Measurements from ENCODE around the gene TFAP2C.

Gene TFAP2C

GRCh38 chr20:56628873-56629463 lies at the start of gene TFAP2C:
Gene TFAP2C, plus strand, starts transcription at chr20:56629306. Its CDS starts 239 bp downstream, at chr20:56629545.
- peak within 1 kb of the TSS; percentile 80 for H3K27ac ChIP-seq
- peak; percentile 44 for DNase-seq (ENCODE audit: low read depth, low spot score)

GRCh38 chr20:56580226-56580625 lies 48.9 kb upstream of the TFAP2C start:
- DNase-seq (ENCODE audit: low read depth, low spot score), result no peak
- no peak overlapping the region for H3K27ac ChIP-seq

GRCh38 chr20:56581701-56582100 lies 47.4 kb upstream of the TFAP2C start:
- no peak overlapping the region for H3K27ac ChIP-seq

GRCh38 chr20:56582542-56582941 lies 46.6 kb upstream of the TFAP2C start:
- no peak overlapping the region for H3K27ac ChIP-seq
- DNase-seq (ENCODE audit: low read depth, low spot score), result no peak

More at GRCh38 chr20:56581701-56582100, 47.4 kb upstream of the TFAP2C start:
- no peak for DNase-seq (ENCODE audit: low read depth, low spot score)

- no peak overlapping the region for H3K27ac ChIP-seq
- no peak for DNase-seq (ENCODE audit: low read depth, low spot score)
Observed at GRCh38 chr20:56584916-56585315, 44.2 kb upstream of the TFAP2C start.

GRCh38 chr20:56587307-56588041 lies 41.6 kb upstream of the TFAP2C start:
- no peak for DNase-seq (ENCODE audit: low read depth, low spot score)

GRCh38 chr20:56588996-56589395 lies 40.1 kb upstream of the TFAP2C start:
- DNase-seq (ENCODE audit: low read depth, low spot score), result no peak
- no peak overlapping the region for H3K27ac ChIP-seq

More at GRCh38 chr20:56587307-56588041, 41.6 kb upstream of the TFAP2C start:
- no peak overlapping the region for H3K27ac ChIP-seq

DNA sequence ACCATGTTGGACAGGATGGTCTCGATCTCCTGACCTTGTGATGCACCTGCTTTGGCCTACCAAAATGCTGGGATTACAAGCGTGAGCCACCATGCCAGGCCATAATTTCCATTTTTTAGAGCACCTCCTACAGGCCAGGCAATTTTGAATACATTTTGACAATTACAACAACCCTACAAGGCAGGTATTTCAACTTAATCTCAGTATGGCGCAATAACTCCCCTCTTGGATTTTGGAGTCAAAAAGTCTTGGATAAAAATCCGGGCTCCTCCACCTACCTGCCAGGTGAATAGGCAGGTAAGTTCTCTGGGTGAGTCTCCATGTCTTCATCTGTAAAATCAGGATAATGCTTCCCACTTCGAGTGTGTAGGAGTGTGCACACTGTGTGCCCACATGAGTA lies 39.5 kb upstream of the TFAP2C start:
- DNase-seq (ENCODE audit: low read depth, low spot score), result no peak
- H3K27ac ChIP-seq, result no peak overlapping the region

- DNase-seq (ENCODE audit: low read depth, low spot score), result no peak
- no peak overlapping the region for H3K27ac ChIP-seq
Observed at GRCh38 chr20:56590888-56591287, 38.2 kb upstream of the TFAP2C start.

DNA sequence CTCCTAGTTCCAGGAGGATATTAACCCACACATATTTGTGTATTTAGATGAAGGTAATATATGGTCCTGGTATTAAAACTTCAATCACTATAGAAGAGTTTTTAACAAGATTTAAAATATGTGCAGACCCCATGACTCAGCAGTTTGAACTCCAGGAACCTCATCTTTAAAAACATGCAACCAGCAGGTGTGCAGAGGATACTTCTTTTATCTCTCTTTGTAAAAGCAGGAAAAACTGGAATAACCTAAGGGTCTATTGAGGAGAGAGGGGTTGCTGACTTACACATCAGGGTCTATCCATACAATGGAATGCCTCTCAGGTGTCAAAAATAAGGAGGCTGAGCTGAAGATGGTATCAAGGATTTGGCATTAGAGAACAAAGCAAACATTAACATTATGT lies 36.9 kb upstream of the TFAP2C start:
- no peak overlapping the region for H3K27ac ChIP-seq
- no peak for DNase-seq (ENCODE audit: low read depth, low spot score)

GRCh38 chr20:56592817-56593216 lies 36.3 kb upstream of the TFAP2C start:
- no peak overlapping the region for H3K27ac ChIP-seq
- DNase-seq (ENCODE audit: low read depth, low spot score), result no peak

DNA sequence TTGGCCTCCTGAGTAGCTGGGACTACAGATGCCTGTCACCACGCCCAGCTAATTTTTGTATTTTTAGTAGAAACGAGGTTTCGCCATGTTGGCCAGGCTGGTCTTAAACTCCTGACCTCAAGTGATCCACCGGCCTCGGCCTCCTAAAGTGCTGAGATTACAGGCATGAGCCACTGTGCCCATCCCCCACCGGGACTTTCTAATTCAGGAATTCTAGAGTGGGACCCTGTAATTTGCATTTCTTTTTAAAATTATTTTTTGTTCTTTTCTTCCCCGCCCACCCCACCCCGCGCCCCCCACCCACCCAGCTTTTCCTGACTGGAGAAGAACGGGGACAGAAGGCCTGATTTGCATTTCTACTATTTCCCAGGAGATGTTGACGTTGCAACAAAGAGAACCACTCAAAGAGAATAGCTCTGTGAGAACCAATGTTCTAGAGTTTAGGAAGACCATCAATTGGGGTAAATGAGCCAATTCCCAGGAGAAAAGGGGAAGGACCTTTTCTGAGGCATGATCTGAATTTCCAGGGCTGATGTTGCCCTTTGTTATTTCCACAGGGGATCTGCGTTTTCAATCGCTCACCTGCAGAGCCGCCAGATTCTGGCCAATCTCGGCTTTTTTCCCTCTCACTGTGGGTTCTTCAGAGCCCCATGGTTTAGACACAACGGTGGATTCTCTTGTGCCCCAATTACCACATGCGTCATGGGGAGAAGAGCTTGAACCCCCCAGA lies 33.2 kb upstream of the TFAP2C start:
- H3K27ac ChIP-seq, result no peak overlapping the region
- DNase-seq (ENCODE audit: low read depth, low spot score), result no peak

DNA sequence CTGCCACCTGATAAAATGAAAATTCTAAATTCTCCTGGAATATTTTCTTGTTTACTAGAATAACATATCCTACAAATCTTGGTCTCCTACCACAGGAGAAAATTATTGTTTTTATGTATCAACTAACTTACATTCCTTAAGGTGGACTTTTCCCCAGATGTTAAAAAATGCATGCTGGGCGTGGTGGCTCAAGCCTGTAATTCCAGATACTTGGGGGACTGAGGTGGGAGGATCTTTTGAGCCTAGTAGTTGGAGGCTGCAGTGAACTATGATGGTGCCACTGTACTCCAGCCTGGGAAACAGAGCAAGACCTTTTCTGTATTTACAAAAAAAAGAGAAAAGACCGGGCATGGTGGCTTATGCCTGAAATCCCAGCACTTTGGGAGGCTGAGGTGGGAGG lies 27.9 kb upstream of the TFAP2C start:
- H3K27ac ChIP-seq, result no peak overlapping the region
- no peak for DNase-seq (ENCODE audit: low read depth, low spot score)

DNA sequence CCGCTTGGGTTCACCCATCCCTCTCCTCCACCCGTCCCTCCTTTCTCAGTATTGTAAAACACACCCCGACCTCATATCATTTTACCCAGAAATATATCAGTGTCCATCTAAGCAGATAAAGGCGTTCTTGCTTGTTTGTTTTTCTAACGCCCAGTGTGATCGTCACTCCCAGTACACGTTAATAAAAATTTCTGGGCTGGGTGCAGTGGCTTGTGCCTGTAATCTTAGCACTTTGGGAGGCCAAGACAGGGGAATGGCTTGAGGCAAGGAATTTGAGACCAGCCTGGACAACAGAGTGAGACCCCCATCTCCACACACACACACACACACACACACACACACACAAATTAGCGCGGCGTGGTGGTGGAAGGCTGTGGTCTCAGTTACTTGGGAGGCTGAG lies 24.4 kb upstream of the TFAP2C start:
- no peak for DNase-seq (ENCODE audit: low read depth, low spot score)
- H3K27ac ChIP-seq, result no peak overlapping the region

- DNase-seq (ENCODE audit: low read depth, low spot score), result no peak
- no peak overlapping the region for H3K27ac ChIP-seq
Observed at GRCh38 chr20:56605261-56605996, 23.7 kb upstream of the TFAP2C start.

GRCh38 chr20:56606174-56606945 lies 22.7 kb upstream of the TFAP2C start:
- no peak for DNase-seq (ENCODE audit: low read depth, low spot score)

DNA sequence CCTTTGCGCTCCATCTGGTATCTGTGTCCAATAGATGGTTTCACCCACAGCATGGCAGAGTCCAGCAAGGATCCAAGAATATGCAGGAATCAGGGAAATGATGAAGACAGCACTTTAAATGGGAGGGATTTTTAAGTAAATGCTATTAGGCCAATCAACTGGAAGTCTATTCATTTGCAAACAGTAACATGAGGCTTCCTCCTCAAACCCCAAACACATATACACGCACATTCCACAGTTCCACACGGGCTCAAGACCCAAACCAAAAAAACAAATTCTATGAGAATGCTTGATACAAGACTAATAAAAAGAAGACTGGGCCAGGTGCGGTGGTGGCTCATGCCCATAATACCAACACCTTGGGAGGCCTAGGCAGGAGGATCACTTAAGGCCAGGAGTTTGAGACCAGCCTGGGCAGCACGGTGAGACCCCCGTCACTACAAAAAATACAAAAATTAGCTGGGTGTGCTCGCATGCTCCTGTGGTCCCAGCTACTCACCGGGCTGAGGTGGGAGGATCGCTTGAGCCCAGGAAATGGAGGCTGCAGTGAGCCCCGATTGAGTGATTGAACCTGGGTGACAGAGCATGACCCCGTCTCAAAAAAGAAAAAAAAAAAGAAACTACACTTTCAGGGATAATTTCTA lies 21.9 kb upstream of the TFAP2C start:
- no peak for DNase-seq (ENCODE audit: low read depth, low spot score)
- no peak overlapping the region for H3K27ac ChIP-seq

More at GRCh38 chr20:56606174-56606945, 22.7 kb upstream of the TFAP2C start:
- peak overlapping the region; percentile 28 for H3K27ac ChIP-seq

DNA sequence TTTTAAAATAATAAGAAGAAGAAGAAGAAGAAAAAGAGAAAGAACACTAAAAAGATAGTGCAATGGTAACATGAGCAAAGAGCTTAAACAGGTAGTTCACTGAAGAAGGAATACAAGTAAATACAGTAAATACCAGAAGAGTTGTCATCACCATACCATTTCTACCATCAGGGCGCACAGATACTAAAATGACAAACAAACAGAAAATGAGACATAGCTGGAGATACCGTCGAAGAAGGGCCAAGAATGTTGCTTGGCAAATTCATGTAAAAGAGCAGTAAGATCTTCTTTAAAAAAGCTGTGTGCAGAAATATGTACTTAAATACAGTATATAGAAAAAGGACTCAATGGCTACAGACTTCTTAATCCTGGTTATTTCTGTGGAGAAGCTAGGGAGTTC lies 20.7 kb upstream of the TFAP2C start:
- no peak overlapping the region for H3K27ac ChIP-seq
- no peak for DNase-seq (ENCODE audit: low read depth, low spot score)

DNA sequence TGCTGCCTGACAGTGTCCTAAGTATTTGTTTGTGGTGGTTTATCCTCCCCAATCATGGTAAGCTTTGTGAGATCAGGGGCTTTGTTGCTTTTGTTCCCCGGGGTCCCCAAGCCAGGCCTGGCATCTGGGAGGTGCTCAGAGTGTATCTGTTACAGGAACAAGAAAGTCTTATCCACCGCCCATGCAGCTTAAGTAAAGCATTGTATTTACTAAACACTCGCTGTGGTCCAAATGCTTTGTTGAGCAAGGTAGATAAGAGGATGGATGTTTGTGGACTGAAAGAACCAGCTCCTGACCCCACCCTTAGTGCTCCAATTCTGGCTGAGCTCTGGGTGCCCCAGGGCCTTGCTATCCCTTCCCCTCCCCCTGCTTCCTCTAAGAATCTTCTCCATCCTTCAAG lies 19.8 kb upstream of the TFAP2C start:
- DNase-seq (ENCODE audit: low read depth, low spot score), result no peak
- H3K27ac ChIP-seq, result no peak overlapping the region

Measured in epithelial cell of prostate (primary cell).